Colonic mucosa (tissue), 4 donors: ENCODE results near the gene SLC25A21. TPM values are rescaled to one million over a fixed set of nuclear protein-coding genes. Genes with fewer than 3 reads are reported as not detected.

ENCODE experiments used
- DNase-seq: peaks from one replicate; pipeline ENCODE4 v3.0.0-alpha.2; 2020
- H3K27ac ChIP-seq: fragments of 200-600 bp; one replicate; pipeline ENCODE4 v1.8.0; 2021
- H3K27me3 ChIP-seq: fragments of 200-600 bp; one replicate; pipeline ENCODE4 v1.8.0; 2021
- H3K36me3 ChIP-seq: fragments of 200-600 bp; one replicate; pipeline ENCODE4 v1.8.0; 2021
- H3K4me1 ChIP-seq: fragments of 200-600 bp; one replicate; pipeline ENCODE4 v1.8.0; 2021; ENCODE audit warnings: mild to moderate bottlenecking
- H3K4me3 ChIP-seq: fragments of 200-600 bp; one replicate; pipeline ENCODE4 v1.8.0; 2021
- H3K9ac ChIP-seq, 2 donors: one replicate each; pipeline ENCODE4 v1.7.0; 2013; ENCODE audit warnings: control low read depth in 2 of 2, low read depth in 2 of 2, low read length in 2 of 2
- H3K9me3 ChIP-seq: fragments of 200-600 bp; one replicate; pipeline ENCODE4 v1.8.0; 2021
- CTCF ChIP-seq: fragments of 200-600 bp; IDR thresholded peaks from one replicate; pipeline ENCODE4 v1.8.0; 2022; ENCODE audit warnings: antibody characterized with exemption, mild to moderate bottlenecking
- intact Hi-C: fragments of 100-400 bp; cut with DNase I; formaldehyde crosslinking; loops from one replicate; pipeline ENCODE4 v1.14.1; 2022
- total RNA-seq, 2 donors: library from RNA; stranded (reverse); fragmentation: NEBNext Ultra II Directional in 1 of 2; extraction: Animal tissue kit (Norgen Biotek cat#: 25700) in 1 of 2; gene quantifications; one replicate each; pipeline ENCODE4 v1.2.1, GENCODE V29; 2021
- donor health status: healthy.
- donor health status: DM: no; HTN: no; CAD: no.
- donor health status: DM: no; HTN: no; CAD: no.

SLC25A21 gene
- total RNA-seq, 2 donors from 2014 or later: 0.77 to 0.82 TPM

GRCh38 chr14:36746872-36747271, 425.5 kb downstream of the SLC25A21 start:
- Histone ChIP-seq H3K36me3 (no peaks in the 10 kb centered on the region), H3K9ac (no peak overlapping the region), H3K27ac (no peak overlapping the region), H3K27me3 (no peaks in the 10 kb centered on the region), H3K4me3 (no peak overlapping the region), H3K4me1 (peaks cover 6% of the 10 kb centered on the region), H3K9me3 (no peaks in the 10 kb centered on the region)
- DNase-seq: no peak
- no peak for TF ChIP-seq CTCF
- intact Hi-C loops: no loop called here

- Histone ChIP-seq H3K4me3 (no peak overlapping the region), H3K36me3 (no peaks in the 10 kb centered on the region), H3K9me3 (no peaks in the 10 kb centered on the region), H3K27me3 (no peaks in the 10 kb centered on the region), H3K27ac (no peak overlapping the region), H3K4me1 (no peaks in the 10 kb centered on the region), H3K9ac (no peak overlapping the region)
- intact Hi-C loops: no loop called here
- TF ChIP-seq CTCF: no peak
- DNase-seq: no peak
These were observed 430.5 kb downstream of the SLC25A21 start for GRCh38 chr14:36741858-36742257.

- H3K9ac ChIP-seq: no peak overlapping the region
- no peaks in the 10 kb centered on the region for H3K27me3 ChIP-seq
- no peak overlapping the region for H3K4me3 ChIP-seq
- no peaks in the 10 kb centered on the region for H3K4me1 ChIP-seq
- DNase-seq: no peak
- TF ChIP-seq CTCF: no peak
- no peaks in the 10 kb centered on the region for H3K9me3 ChIP-seq
- H3K27ac ChIP-seq: no peak overlapping the region
- H3K36me3 ChIP-seq: no peaks in the 10 kb centered on the region
- intact Hi-C loops: no loop called here
These were observed 434.1 kb downstream of the SLC25A21 start for GRCh38 chr14:36738269-36738668.

- intact Hi-C loops: no loop called here
- no peaks in the 10 kb centered on the region for H3K4me1 ChIP-seq
- no peaks in the 10 kb centered on the region for H3K27me3 ChIP-seq
- no peak overlapping the region for H3K9ac ChIP-seq
- DNase-seq: no peak
- H3K9me3 ChIP-seq: no peaks in the 10 kb centered on the region
- TF ChIP-seq CTCF: no peak
- H3K36me3 ChIP-seq: no peaks in the 10 kb centered on the region
- H3K4me3 ChIP-seq: no peak overlapping the region
- H3K27ac ChIP-seq: no peak overlapping the region
These were observed 446.3 kb downstream of the SLC25A21 start for GRCh38 chr14:36726128-36726527.

- no peak overlapping the region for H3K4me3 ChIP-seq
- no peaks in the 10 kb centered on the region for H3K36me3 ChIP-seq
- no peak overlapping the region for H3K9ac ChIP-seq
- no peak for DNase-seq
- no peaks in the 10 kb centered on the region for H3K4me1 ChIP-seq
- no peak overlapping the region for H3K27ac ChIP-seq
- intact Hi-C loops: no loop called here
- TF ChIP-seq CTCF: no peak
- no peaks in the 10 kb centered on the region for H3K27me3 ChIP-seq
- no peaks in the 10 kb centered on the region for H3K9me3 ChIP-seq
These were observed 448.2 kb downstream of the SLC25A21 start for GRCh38 chr14:36724162-36724561.

GRCh38 chr14:36723530-36723929, 448.9 kb downstream of the SLC25A21 start:
- no peaks in the 10 kb centered on the region for H3K36me3 ChIP-seq
- no peak for DNase-seq
- H3K4me3 ChIP-seq: no peak overlapping the region
- intact Hi-C loops: no loop called here
- H3K27ac ChIP-seq: no peak overlapping the region
- no peak overlapping the region for H3K9ac ChIP-seq
- TF ChIP-seq CTCF: no peak
- H3K9me3 ChIP-seq: no peaks in the 10 kb centered on the region
- H3K4me1 ChIP-seq: no peaks in the 10 kb centered on the region
- H3K27me3 ChIP-seq: no peaks in the 10 kb centered on the region
